Activated naive CD4-positive, alpha-beta T cell treated with Interleukin-2 at 50 U/mL for 16 hours (primary cell): ENCODE results near the gene ENDOV.

ENCODE experiments used
- DNase-seq: peaks from one replicate; pipeline ENCODE4 v3.0.0-alpha.2; 2020

Gene ENDOV

GRCh38 chr17:80414803-80415625, at the start of gene ENDOV:
TSS of gene ENDOV (plus strand) at chr17:80415167. CDS start at chr17:80415195, 28 bp downstream.
- peak; percentile 92 for DNase-seq

- no peak for DNase-seq
These were observed 49.0 kb upstream of the ENDOV start for GRCh38 chr17:80365983-80366382.

GRCh38 chr17:80367503-80367902, 47.5 kb upstream of the ENDOV start:
- no peak for DNase-seq

GRCh38 chr17:80371196-80371595, 43.8 kb upstream of the ENDOV start:
- no peak for DNase-seq

- no peak for DNase-seq
These were observed 42.5 kb upstream of the ENDOV start for GRCh38 chr17:80372456-80372855.

GRCh38 chr17:80372922-80373570, 41.9 kb upstream of the ENDOV start:
- no peak for DNase-seq

GRCh38 chr17:80374039-80374731, 40.8 kb upstream of the ENDOV start:
- DNase-seq, result no peak

- DNase-seq, result no peak
These were observed 40.0 kb upstream of the ENDOV start for GRCh38 chr17:80374732-80375585.

GRCh38 chr17:80376531-80376930, 38.4 kb upstream of the ENDOV start:
- no peak for DNase-seq

- no peak for DNase-seq
These were observed 37.2 kb upstream of the ENDOV start for GRCh38 chr17:80377798-80378197.

GRCh38 chr17:80379348-80379747, 35.6 kb upstream of the ENDOV start:
- DNase-seq, result no peak

GRCh38 chr17:80380068-80380467, 34.9 kb upstream of the ENDOV start:
- DNase-seq, result no peak

GRCh38 chr17:80380555-80381002, 34.4 kb upstream of the ENDOV start:
- no peak for DNase-seq

- DNase-seq, result no peak
These were observed 33.5 kb upstream of the ENDOV start for GRCh38 chr17:80381416-80381923.

GRCh38 chr17:80382446-80382845, 32.5 kb upstream of the ENDOV start:
- no peak for DNase-seq

- DNase-seq, result no peak
These were observed 32.0 kb upstream of the ENDOV start for GRCh38 chr17:80382956-80383355.

- no peak for DNase-seq
These were observed 30.6 kb upstream of the ENDOV start for GRCh38 chr17:80384078-80384960.

- no peak for DNase-seq
These were observed 29.9 kb upstream of the ENDOV start for GRCh38 chr17:80385046-80385445.

- DNase-seq, result no peak
These were observed 28.6 kb upstream of the ENDOV start for GRCh38 chr17:80386341-80386740.

- no peak for DNase-seq
These were observed 27.9 kb upstream of the ENDOV start for GRCh38 chr17:80387071-80387470.

GRCh38 chr17:80388175-80388574, 26.8 kb upstream of the ENDOV start:
- no peak for DNase-seq
